HepG2 (cell line): ENCODE data around the gene CCM2L. TPM values are rescaled to one million over a fixed set of nuclear protein-coding genes. Genes with fewer than 3 reads are reported as not detected.

ENCODE experiments used
- ATAC-seq: fragments of 200-7000 bp; cut with Tn5 transposase; 3 replicates; pipeline ENCODE4 v1.9.1; 2020; ENCODE audit warnings: mild to moderate bottlenecking, moderate library complexity
- BruUV-seq: library from RNA; stranded (reverse); fragments of 400-500 nt; replicated peaks from 2 replicates; lab custom pipeline; 2021; lab: Mats Ljungman, UMichigan
- CTCF ChIA-PET: fragments of 300-600 bp; formaldehyde crosslinking; extraction: SDS; loops from one replicate; lab custom pipeline; 2021; ENCODE audit warnings: low total read pairs, inconsistent platforms, low intra/inter-chr PET ratio; lab: Yijun Ruan, JAX
- POLR2A ChIA-PET: fragments of 350-600 bp; sonication (Branson Sonifier 250); formaldehyde crosslinking; loops from one replicate; lab custom pipeline; 2020; ENCODE audit warnings: antibody characterized with exemption, inconsistent platforms; lab: Yijun Ruan, JAX
- DNase-seq: peaks from one replicate; pipeline ENCODE4 v3.0.0-alpha.2; 2015; ENCODE audit warnings: low spot score
- FAIRE-seq: peaks from 3 replicates; lab custom pipeline; 2011; peaks lifted over from hg19 to GRCh38; lab: Jason Lieb, UNC
- H2AFZ ChIP-seq: one replicate; pipeline ENCODE4 v1.6.1; 2011; ENCODE audit warnings: low read length, inconsistent platforms
- H3K27ac ChIP-seq: fragments of 300-600 bp; 3 replicates; pipeline ENCODE4 v1.8.0; 2011; ENCODE audit warnings: mixed run types, mild to moderate bottlenecking, mixed read lengths, low read length, inconsistent platforms; ENCODE audit not compliant: insufficient read depth; ENCODE audit errors: extremely low read length
- H3K27me3 ChIP-seq, 2 experiments: fragments of 200-600 bp in 1 of 2; 2 replicates in 1 of 2; 3 replicates in 1 of 2; pipeline versions ENCODE4 v1.6.0 to v1.8.0; 2011; ENCODE audit warnings: low read length in 2 of 2, mild to moderate bottlenecking in 2 of 2, moderate library complexity in 2 of 2, inconsistent platforms in 1 of 2; ENCODE audit not compliant: insufficient read depth in 2 of 2, control insufficient read depth in 1 of 2
- H3K36me3 ChIP-seq, 2 experiments: fragments of 200-600 bp in 1 of 2; replicated peaks in 1 of 2; 2 replicates in 1 of 2; 3 replicates in 1 of 2; pipeline versions ENCODE4 v1.5.1 to v1.8.0; 2011; ENCODE audit warnings: low read length in 2 of 2, inconsistent platforms in 1 of 2; ENCODE audit not compliant: insufficient read depth in 2 of 2, control insufficient read depth in 1 of 2
- H3K4me1 ChIP-seq: 2 replicates; pipeline ENCODE4 v1.5.1; 2012; ENCODE audit warnings: low read length, inconsistent platforms; ENCODE audit not compliant: insufficient read depth
- H3K4me2 ChIP-seq: 2 replicates; pipeline ENCODE4 v1.6.0; 2011; ENCODE audit warnings: low read depth, low read length, inconsistent platforms
- H3K4me3 ChIP-seq, 3 experiments: fragments of 200-600 bp in 1 of 3; sonication (generic), shearing (Covaris generic) in 1 of 3; replicated peaks in 1 of 3; 2 replicates each; pipeline ENCODE4 v1.5.1; 2011 to 2016; ENCODE audit warnings: low read length in 3 of 3, inconsistent platforms in 2 of 3, low read depth in 2 of 3, mild to moderate bottlenecking in 2 of 3, control low read depth in 1 of 3, mixed read lengths in 1 of 3; ENCODE audit not compliant: insufficient read depth in 1 of 3
- H3K79me2 ChIP-seq: one replicate; pipeline ENCODE4 v1.6.1; 2011; ENCODE audit warnings: low read length, inconsistent platforms; ENCODE audit not compliant: insufficient read depth
- H3K9ac ChIP-seq: 2 replicates; pipeline ENCODE4 v1.6.0; 2011; ENCODE audit warnings: mild to moderate bottlenecking, low read depth, low read length, inconsistent platforms; ENCODE audit not compliant: insufficient read depth
- H3K9me3 ChIP-seq: 2 replicates; pipeline ENCODE4 v1.5.1; 2012; ENCODE audit warnings: mild to moderate bottlenecking, low read length
- H4K20me1 ChIP-seq: 2 replicates; pipeline ENCODE4 v1.6.0; 2011; ENCODE audit warnings: inconsistent platforms, mild to moderate bottlenecking, low read length, moderate library complexity; ENCODE audit not compliant: insufficient read depth
- AGO2 ChIP-seq: fragments of 200-400 bp; formaldehyde crosslinking; optimal IDR thresholded peaks from 2 replicates; pipeline ENCODE3; 2017; ENCODE audit warnings: mild to moderate bottlenecking, low read depth, low read length, moderate library complexity
- HCFC1 ChIP-seq: fragments of 150-350 bp; IDR thresholded peaks from 2 replicates; pipeline ENCODE4 v1.6.1; 2014; ENCODE audit warnings: low read depth, low read length
- HDAC1 ChIP-seq: sonication (generic); formaldehyde crosslinking; IDR thresholded peaks from 2 replicates; pipeline ENCODE4 v1.5.1; 2020; ENCODE audit warnings: mild to moderate bottlenecking, missing genetic modification reagents
- IRF9 ChIP-seq: sonication (generic); formaldehyde crosslinking; IDR thresholded peaks from 2 replicates; pipeline ENCODE4 v1.8.0; 2022; ENCODE audit warnings: missing genetic modification reagents, mild to moderate bottlenecking, borderline replicate concordance
- PLSCR1 ChIP-seq: sonication (generic); formaldehyde crosslinking; IDR thresholded peaks from 2 replicates; pipeline ENCODE4 v1.5.0; 2020; ENCODE audit warnings: missing genetic modification reagents, mild to moderate bottlenecking, borderline replicate concordance
- RBM39 ChIP-seq: fragments of 200-400 bp; formaldehyde crosslinking; IDR thresholded peaks from one replicate; pipeline ENCODE4 v1.6.1; 2018; ENCODE audit warnings: antibody characterized with exemption, mild to moderate bottlenecking, low read depth, low read length; ENCODE audit not compliant: poor library complexity, severe bottlenecking
- ZNF121 ChIP-seq: sonication (generic); formaldehyde crosslinking; IDR thresholded peaks from 2 replicates; pipeline ENCODE4 v1.5.0; 2020; ENCODE audit warnings: mild to moderate bottlenecking, missing genetic modification reagents
- WGBS: methylation state at CpG from one replicate; pipeline ENCODE4 v1.1.6; 2017; ENCODE audit warnings: low lambda C conversion rate; 5-methylcytosine and 5-hydroxymethylcytosine counted together
- in situ Hi-C: cut with HindIII; loops from 2 replicates; pipeline ENCODE4 v1.10.0; 2017; ENCODE audit warnings: low pct_unique_long_range_greater_than_20kb; ENCODE audit not compliant: extremely low pct_ligation_motif_present
- intact Hi-C: fragments of 100-400 bp; cut with micrococcal nuclease; formaldehyde crosslinking; loops from one replicate; pipeline ENCODE4 v1.10.0; 2022; ENCODE audit not compliant: unreplicated experiment
- polyA plus RNA-seq, 8 experiments: library from polyadenylated mRNA; depleted of rRNA in 3 of 8; stranded (reverse) in 7 of 8; unstranded in 1 of 8; fragments of >200 nt; fragmentation: Illumina TruSeq in 4 of 8; extraction: Trizol in 4 of 8; gene quantifications; 2 replicates each; pipeline versions ENCODE4 v1.2.1 to v1.2.3, GENCODE V29; 2011 to 2016; ENCODE audit warnings: low read depth in 4 of 8, missing spikeins in 1 of 8, mixed read lengths in 1 of 8; ENCODE audit not compliant: insufficient read depth in 1 of 8
- total RNA-seq, 5 experiments: library from RNA; depleted of rRNA; stranded (reverse); fragments of >200 nt; fragmentation: Illumina TruSeq; extraction: Trizol; gene quantifications; 2 replicates each; pipeline ENCODE4 v1.2.3, GENCODE V29; 2016; ENCODE audit warnings: low read depth in 1 of 5
- TF ChIP-seq, protein P1 (sequence below): sonication (generic); formaldehyde crosslinking; IDR thresholded peaks from 2 replicates; pipeline ENCODE4 v1.5.0; 2020; ENCODE audit warnings: mild to moderate bottlenecking, missing genetic modification reagents

CCM2L gene
- total and polyA plus RNA-seq, 2 of the 13 experiments (the other 11 are each of a cell fraction or from before 2014, with no cell fraction given): 0.15 TPM; not detected in 1

- H3K4me2 ChIP-seq: no peak overlapping the region
- WGBS: 26% methylated on average over 5 of the region's 5 CpGs
- H3K79me2 ChIP-seq: no peaks in the 10 kb centered on the region
- no peaks in the 10 kb centered on the region for H4K20me1 ChIP-seq
- H2AFZ ChIP-seq: no peak overlapping the region
- H3K36me3 ChIP-seq: no peaks in the 10 kb centered on the region
- no peak for FAIRE-seq
- 0 out of 2 replicates have a peak, but pooled peaks cover 5% of the 10 kb centered on the region for H3K4me1 ChIP-seq
- BruUV-seq: no TSS peak
- TF ChIP-seq ZNF121 (CRISPR knock-in tag) (peak; percentile 68), HDAC1 (CRISPR knock-in tag) (no peak)
- TF ChIP-seq, all 625 proteins: peak for 1
- no peak for DNase-seq
- in situ Hi-C loops (no loop called here), intact Hi-C loops (no loop called here)
- POLR2A ChIA-PET: no interaction called here
- CTCF ChIA-PET: no interaction called here
- Histone ChIP-seq H3K9ac (no peak overlapping the region), H3K9me3 (no peaks in the 10 kb centered on the region), H3K27me3 (peaks cover 4 to 66% of the 10 kb centered on the region in 2 experiments), H3K4me3 (no peak overlapping the region), H3K27ac (no peak overlapping the region)
- ATAC-seq: no peak
Measured at GRCh38 chr20:32012159-32012688, 2.0 kb downstream of the CCM2L start.

GRCh38 chr20:32013326-32013725, 3.1 kb downstream of the CCM2L start:
- ATAC-seq: no peak
- H3K9me3 ChIP-seq: no peaks in the 10 kb centered on the region
- WGBS: under 1% methylated on average over 7 of the region's 7 CpGs
- no TSS peak for BruUV-seq
- FAIRE-seq: no peak
- H4K20me1 ChIP-seq: no peaks in the 10 kb centered on the region; the same call in 1 of the 2 replicates
- no peak overlapping the region for H3K9ac ChIP-seq
- H3K4me2 ChIP-seq: no peak overlapping the region
- CTCF ChIA-PET: no interaction called here
- no peak overlapping the region for H3K4me3 ChIP-seq
- no peak overlapping the region for H3K27ac ChIP-seq
- H2AFZ ChIP-seq: no peak overlapping the region
- DNase-seq: no peak
- in situ Hi-C loops: no loop called here
- H3K4me1 ChIP-seq: peaks cover 7% of the 10 kb centered on the region; the same call in 1 of the 2 replicates
- H3K27me3 ChIP-seq: peaks cover 8 to 63% of the 10 kb centered on the region in 2 experiments
- no peaks in the 10 kb centered on the region for H3K79me2 ChIP-seq
- POLR2A ChIA-PET: no interaction called here
- H3K36me3 ChIP-seq: no peaks in the 10 kb centered on the region
- intact Hi-C loops: no loop called here
- no peak for TF ChIP-seq PLSCR1 (CRISPR knock-in tag)
- TF ChIP-seq, protein P1, sequence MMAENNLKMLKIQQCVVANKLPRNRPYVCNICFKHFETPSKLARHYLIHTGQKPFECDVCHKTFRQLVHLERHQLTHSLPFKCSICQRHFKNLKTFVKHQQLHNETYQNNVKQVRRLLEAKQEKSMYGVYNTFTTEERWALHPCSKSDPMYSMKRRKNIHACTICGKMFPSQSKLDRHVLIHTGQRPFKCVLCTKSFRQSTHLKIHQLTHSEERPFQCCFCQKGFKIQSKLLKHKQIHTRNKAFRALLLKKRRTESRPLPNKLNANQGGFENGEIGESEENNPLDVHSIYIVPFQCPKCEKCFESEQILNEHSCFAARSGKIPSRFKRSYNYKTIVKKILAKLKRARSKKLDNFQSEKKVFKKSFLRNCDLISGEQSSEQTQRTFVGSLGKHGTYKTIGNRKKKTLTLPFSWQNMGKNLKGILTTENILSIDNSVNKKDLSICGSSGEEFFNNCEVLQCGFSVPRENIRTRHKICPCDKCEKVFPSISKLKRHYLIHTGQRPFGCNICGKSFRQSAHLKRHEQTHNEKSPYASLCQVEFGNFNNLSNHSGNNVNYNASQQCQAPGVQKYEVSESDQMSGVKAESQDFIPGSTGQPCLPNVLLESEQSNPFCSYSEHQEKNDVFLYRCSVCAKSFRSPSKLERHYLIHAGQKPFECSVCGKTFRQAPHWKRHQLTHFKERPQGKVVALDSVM (CRISPR knock-in tag): peak; percentile 94
- TF ChIP-seq IRF9 (CRISPR knock-in tag): no peak
- no peak for TF ChIP-seq RBM39
- TF ChIP-seq AGO2: no peak
- TF ChIP-seq HCFC1: no peak
